ENCODE results near the gene BORCS8.
A peak's percentile ranks its signal among the peaks of the same experiment; 100 is the strongest.
"Not testable (repeated sequence)": the region's sequence is repeated elsewhere in the genome, so short reads cannot be mapped to it uniquely, and the experiment has no call there.

BORCS8 gene

GRCh38 chr19:19192078-19192882, at the start of gene BORCS8, which contains the start of gene RFXANK:
BORCS8 (minus strand) TSS chr19:19192152; CDS start chr19:19192117, 35 bp downstream.
RFXANK (plus strand) TSS chr19:19192258; CDS start chr19:19193947, 1,689 bp downstream.
- peak; percentile 98 for DNase-seq

- DNase-seq: no peak
Observed at GRCh38 chr19:19240476-19240875, 48.5 kb upstream of the BORCS8 start.

- no peak for DNase-seq
Observed at GRCh38 chr19:19239675-19240074, 47.7 kb upstream of the BORCS8 start.

GRCh38 chr19:19238126-19238894, 46.4 kb upstream of the BORCS8 start:
- no peak for DNase-seq

- no peak for DNase-seq
Observed at GRCh38 chr19:19236173-19236572, 44.2 kb upstream of the BORCS8 start.

DNA sequence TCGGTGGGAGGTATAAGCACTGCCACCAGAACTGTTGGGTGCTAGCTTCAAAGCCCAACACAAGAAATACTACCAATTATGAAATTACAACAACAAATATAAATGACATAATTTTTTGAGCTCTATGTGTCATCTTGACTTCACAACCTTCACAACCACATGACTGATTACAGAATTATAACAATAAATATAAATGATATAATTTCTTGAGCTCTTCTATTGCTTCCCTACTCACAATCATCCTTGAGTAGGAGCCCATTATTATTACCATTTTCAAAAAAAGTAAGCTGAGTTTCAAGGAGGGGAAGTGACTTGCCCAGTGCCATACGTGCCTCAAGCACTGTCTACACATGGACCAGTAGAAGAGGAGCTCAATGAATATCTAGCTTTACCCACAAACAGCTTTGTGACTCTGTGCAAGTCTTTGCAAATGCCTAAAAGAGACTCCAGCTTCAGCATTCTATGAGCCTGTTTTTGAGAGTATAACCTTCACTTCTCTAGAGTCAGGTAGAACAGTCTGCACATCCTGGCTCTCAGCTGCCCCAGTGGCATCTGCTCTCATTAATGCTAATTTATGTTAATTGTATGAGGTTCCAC, 42.4 kb upstream of the BORCS8 start:
- DNase-seq: no peak

DNA sequence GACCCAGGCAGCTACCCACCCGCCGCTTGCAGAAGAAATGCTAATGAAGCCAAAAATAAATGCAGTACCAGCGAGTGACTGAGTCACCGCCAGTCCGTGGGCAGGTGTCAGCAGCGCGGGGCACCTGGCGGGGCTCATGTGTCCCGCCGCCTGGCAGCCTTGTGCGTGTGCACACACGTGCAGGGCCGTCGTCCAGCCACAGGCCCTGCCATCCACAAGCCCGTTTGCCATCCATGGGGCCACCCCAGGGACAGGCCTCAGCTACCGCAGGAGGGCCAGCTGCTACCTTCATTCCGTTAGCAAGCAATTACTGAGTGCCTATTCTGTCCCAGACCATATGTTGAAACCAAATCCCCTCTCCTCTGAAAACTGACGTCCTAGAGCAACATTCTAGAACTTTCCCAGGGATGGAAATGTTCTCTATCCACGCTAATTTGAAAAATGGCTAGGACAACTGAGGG, 40.3 kb upstream of the BORCS8 start:
- DNase-seq: no peak

DNA sequence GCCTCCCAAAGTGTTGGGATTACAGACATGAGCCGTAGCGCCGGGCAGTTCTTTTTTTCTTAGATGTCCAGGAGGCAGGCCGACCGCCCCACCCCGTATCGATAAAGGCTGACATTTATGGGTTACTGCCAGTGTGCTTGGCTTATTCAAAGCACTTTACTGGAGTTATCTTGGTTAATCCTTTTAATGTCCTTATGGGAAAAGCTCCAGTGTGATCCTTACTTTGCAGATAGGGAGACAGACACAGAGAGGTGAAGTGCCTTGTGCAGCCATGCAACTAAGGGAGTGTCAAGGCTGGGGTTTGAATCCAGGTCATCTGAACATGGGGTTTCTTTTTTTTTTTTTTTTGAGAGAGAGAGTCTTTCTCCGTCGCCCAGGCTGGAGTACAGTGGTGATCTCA, 39.0 kb upstream of the BORCS8 start:
- DNase-seq: no peak

- no peak for DNase-seq
Observed at GRCh38 chr19:19229701-19230100, 37.7 kb upstream of the BORCS8 start.

DNA sequence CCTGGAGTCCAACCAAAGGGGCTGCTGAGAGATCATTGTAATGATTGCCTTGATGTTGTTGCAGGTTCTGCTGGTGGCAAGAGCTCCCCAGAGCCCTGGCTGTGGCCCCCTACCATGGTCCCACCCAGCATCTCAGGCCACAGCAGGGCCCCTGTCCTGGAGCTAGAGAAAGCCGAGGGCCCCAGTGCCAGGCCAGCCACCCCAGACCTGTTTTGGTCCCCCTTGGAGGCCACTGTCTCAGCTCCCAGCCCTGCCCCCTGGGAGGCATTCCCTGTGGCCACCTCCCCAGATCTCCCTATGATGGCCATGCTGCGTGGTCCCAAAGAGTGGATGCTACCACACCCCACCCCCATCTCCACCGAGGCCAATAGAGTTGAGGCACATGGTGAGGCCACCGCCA, 35.3 kb upstream of the BORCS8 start:
- no peak for DNase-seq

DNA sequence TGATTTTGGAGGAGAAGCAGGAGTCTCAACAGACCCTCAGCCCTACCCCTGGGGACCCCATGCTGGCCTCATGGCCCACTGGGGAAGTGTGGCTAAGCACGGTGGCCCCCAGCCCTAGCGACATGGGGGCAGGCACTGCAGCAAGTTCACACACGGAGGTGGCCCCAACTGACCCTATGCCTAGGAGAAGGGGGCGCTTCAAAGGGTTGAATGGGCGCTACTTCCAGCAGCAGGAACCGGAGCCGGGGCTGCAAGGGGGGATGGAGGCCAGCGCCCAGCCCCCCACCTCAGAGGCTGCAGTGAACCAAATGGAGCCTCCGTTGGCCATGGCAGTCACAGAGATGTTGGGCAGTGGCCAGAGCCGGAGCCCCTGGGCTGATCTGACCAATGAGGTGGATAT, 34.7 kb upstream of the BORCS8 start:
- DNase-seq: no peak

DNA sequence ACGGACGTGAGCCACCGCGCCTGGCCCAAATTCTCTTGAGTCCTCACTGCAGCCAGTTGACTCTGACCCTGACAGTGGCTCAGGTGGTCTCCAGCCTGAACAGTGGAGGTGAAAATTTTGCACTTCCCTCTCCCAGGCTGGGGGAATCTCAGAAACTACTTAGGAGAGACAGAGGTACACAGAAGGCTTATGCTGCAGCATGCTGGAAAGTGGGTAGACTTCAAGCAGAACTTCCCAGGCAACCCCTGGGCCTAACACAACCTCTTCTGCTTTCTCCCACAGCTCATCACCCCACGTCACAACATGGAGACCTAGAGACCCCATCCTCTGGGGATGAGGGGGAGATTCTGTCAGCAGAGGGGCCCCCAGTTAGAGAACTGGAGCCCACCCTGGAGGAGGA, 34.3 kb upstream of the BORCS8 start:
- DNase-seq: no peak

DNA sequence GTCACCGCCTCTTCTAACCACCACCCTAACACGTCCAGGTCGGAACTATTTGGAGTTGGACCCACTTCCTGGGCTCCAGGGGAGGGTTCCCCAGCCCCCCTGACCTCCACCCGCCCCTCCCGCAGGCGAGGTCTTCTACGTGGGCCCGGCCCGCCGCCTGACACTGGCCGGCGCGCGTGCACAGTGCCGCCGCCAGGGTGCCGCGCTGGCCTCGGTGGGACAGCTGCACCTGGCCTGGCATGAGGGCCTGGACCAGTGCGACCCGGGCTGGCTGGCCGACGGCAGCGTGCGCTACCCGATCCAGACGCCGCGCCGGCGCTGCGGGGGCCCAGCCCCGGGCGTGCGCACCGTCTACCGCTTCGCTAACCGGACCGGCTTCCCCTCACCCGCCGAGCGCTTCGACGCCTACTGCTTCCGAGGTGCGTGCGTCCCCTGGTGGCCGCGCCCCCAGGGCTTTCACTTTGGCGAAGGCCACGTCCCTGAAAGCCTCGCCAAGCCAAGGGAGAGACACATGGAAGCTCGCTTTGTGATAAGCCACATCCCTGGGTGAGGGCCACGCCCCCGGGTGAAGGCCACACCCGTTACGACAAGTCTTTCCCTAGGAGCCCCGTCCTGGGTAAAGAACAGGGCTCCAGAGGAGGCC, 33.0 kb upstream of the BORCS8 start:
- peak; percentile 62 for DNase-seq

DNA sequence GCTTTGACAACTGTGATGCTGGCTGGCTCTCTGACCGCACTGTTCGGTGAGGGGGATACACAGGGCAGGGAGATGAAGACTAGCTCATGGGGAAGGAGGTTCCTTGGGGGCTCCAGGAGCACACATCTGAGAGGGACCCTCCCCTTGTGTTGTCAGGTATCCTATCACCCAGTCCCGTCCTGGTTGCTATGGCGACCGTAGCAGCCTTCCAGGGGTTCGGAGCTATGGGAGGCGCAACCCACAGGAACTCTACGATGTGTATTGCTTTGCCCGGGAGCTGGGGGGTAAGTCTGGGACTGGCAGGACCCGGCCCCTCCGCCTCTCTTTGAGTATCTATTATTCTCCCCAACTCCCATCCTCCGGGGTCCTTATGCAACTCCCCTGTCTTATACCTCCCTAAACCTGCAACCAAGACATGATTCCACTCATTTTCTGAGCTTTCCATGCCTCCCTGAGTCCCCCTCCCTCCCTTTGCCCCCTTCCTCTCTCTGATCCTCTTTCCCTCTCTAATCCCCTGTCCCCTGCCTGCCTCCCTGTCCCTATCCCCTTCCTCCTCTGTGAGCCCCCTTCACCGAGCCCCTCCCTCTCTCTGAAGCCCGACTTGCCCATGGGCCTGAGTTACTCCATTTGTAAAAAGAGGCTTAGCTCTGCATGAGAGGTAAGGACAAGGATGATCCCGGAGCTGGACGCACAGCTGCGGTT, 32.3 kb upstream of the BORCS8 start:
- DNase-seq: no peak

- no peak for DNase-seq
Observed at GRCh38 chr19:19223636-19224035, 31.7 kb upstream of the BORCS8 start.

DNA sequence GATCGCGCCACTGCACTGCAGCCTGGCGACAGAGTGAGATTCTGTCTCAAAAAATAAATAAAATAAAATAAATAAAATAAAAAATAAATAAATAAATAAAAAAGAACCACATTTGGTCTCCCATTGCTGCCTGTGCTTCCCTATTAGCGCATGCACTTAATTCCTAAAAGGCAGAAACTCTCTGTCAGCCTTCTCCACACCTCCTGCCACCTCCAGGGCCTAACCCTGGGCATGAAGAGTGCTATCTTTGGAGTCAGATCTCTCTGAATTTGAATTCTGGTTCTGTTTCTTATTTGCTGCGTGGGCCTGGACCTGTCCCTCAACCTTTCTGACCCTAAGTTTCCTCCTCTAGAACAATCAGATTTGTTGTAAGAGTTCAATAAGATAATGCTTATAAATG, 31.1 kb upstream of the BORCS8 start:
- no peak for DNase-seq

- DNase-seq: not testable (repeated sequence)
Observed at GRCh38 chr19:19221000-19221399, 29.0 kb upstream of the BORCS8 start.

- DNase-seq: no peak
Observed at GRCh38 chr19:19218911-19219310, 27.0 kb upstream of the BORCS8 start.

GRCh38 chr19:19217099-19217498, 25.1 kb upstream of the BORCS8 start:
- DNase-seq: peak; percentile 20

DNA sequence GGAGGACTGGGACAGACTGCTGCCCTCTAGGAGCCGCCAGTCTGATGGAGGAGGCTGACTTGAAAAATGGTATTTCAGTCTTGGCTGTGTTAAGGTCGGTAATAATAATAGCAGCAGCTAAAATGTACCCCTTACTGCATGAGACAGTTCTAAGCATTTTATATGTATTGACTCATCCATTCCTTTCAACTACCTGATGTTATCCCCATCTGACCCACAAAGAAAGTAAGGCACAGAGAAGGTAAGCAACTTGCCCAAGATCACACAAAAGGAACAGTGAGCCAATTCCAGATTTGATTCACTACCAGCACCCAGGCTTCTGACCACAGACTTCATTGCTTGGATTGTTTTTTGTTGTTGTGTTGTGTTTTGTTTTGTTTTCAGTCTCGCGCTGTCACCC, 23.8 kb upstream of the BORCS8 start:
- no peak for DNase-seq

- no peak for DNase-seq
Observed at GRCh38 chr19:19214892-19215291, 22.9 kb upstream of the BORCS8 start.

- DNase-seq: no peak
Observed at GRCh38 chr19:19214159-19214490, 22.2 kb upstream of the BORCS8 start.
